ENCODE results near the gene NT5M.

Gene NT5M

DNA sequence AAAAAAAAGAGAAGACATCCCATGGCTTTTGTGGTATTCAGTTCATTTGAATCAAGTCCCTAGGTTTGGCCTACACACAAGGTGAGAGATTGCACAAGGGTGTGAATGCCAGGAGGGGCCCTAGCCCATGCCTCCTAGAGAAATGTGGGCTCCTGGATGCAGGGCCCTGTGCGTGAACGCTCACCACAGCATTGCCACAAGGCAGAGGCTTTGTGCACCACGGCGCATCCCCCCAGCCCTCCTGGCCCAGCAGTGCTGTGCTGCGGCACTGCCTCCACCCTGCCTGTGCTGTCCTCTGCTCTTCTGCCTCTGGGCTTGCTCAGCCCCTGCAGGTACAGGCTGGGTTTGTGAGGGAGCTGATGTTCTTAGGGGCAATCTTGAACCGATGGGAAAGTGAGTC lies 92.7 kb downstream of the NT5M start:
- DNase-seq, result no peak

All from stimulated activated CD4-positive, alpha-beta T cell treated with anti-CD3 and anti-CD28 coated beads, Interleukin-15, amount 100 ng/mL, for 24 hours (primary cell).